Cerebellar cortex (tissue), 1 donor: ENCODE data around the gene CFAP251.

Source experiments
- DNase-seq: peaks from one replicate; pipeline ENCODE4 v3.0.0-alpha.2; 2015; ENCODE audit warnings: low spot score

CFAP251 gene

DNA sequence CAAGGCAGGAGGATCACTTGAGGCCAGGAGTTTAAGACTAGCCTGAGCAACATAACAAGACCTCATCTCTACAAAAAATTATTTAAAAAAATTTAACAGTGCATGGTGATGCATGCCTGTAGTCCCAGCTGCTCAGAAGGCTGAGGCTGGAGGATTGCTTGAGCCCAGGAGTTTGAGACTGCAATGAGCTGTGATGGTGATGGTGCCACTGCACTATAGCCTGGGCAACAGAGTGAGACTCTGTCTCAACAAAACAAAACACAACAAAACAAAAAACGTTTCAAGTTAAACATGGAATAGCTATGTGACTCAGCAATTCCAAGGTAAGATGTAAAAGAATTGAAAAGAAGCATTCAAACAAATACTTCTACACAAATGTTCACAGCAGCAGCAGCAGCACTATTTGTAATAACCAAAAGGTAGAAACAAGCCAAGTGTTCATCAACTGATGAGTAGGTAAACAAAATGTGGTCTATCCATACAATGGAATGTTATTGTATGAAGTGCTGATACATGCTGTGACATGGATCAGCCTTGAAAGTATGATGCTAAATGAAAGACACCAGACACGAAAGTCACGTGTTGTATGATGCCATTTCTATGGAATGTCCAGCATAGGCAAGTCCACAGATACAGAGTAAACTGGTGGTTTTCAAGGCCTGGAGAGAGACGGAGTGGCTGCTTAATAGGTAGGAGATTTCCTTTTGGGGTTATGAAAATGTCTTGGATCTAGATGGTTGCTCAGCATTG lies 31.4 kb downstream of the CFAP251 start:
- DNase-seq = no peak

GRCh38 chr12:121953117-121953692 lies 34.8 kb downstream of the CFAP251 start:
- DNase-seq = no peak

DNA sequence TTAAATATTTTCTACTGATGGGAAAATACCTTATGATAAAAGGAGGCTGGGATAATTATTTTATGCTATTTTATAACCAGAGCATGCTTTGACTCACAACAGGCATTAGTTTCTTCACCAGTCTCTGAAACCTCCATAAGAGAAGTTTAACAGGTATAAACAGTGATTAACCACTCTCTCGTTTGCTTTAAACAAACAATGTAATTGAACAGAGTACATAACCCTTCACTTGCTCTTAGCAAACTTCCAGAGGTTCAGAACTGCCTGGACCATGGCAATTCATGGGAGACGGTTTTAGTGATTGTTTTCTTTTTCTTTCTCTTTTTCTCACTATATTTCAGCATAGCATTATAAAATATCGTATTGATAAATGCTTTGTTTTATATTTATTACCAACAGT lies 35.3 kb downstream of the CFAP251 start:
- no peak for DNase-seq

DNA sequence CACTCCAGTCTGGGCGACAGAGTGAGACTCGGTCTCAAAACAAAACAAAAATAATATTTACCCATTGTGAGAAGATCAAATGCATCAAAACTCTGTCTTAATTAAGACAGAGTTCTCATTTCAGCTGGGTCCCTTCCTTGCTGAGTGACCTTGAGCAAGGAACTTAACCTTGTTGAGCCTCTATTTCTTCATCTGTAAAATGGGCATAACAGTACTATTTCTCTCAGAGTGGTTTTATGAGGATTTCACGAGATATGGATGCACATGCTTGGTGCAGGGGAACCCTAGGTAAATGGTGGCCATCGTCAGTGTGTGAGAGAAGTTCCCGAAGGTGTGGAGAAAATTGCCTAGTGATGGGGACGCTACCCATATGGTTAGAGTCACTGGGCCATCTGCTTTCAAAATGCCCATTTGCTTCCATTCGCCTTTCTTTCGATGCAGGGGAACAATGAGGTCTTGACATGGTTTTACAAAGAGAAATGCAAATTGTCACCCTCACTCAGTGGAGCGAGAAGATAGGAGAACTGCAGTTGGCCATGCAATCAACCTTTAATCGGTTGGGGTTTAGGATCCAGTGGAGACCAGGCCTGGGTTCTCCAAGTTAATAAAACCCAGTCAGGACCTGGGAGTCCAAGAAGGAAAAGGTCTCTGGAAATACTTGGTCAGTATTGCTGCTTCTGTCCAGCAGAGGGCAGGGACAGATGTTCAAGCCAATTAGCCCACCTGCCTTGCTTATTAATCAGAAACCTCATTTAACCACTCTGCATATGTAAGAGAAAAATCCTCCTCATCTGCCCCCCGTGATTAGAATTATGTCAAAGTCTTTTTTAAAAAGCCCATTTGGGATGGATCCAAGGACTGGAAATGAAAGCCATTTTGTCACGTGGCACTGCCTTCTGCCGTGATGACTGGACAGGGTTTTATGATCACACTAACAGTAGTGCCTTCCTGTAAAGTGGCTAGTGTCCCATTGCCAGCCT lies 37.2 kb downstream of the CFAP251 start:
- peak; percentile 17 for DNase-seq

DNA sequence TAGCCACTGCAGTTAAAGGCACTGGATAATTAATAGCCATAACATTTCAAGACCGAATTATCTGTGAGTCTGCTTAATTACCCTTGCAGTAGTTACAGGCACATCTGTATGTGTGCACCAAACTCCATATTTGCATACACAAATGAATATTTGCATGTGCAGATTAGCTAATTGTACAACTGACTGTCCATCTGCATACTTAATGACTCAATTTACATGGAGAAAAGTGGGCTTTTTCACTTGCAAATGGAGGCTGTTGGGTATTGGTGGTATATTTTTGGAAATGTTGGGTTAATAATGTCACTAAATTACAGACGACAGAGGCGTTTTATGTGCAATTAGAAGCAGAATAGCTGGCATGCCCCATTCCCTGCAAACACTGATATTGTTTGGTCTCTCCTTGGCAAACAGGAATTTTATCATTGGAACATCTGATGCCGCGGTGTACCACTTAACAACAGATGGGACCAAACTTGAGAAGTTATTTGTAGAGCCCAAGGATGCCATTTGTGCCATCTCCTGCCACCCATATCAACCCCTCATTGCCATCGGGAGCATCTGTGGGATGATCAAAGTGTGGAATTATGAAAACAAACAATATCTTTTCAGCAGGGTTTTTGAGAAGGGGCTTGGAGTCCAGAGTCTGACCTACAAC lies 39.6 kb downstream of the CFAP251 start:
- DNase-seq = no peak

DNA sequence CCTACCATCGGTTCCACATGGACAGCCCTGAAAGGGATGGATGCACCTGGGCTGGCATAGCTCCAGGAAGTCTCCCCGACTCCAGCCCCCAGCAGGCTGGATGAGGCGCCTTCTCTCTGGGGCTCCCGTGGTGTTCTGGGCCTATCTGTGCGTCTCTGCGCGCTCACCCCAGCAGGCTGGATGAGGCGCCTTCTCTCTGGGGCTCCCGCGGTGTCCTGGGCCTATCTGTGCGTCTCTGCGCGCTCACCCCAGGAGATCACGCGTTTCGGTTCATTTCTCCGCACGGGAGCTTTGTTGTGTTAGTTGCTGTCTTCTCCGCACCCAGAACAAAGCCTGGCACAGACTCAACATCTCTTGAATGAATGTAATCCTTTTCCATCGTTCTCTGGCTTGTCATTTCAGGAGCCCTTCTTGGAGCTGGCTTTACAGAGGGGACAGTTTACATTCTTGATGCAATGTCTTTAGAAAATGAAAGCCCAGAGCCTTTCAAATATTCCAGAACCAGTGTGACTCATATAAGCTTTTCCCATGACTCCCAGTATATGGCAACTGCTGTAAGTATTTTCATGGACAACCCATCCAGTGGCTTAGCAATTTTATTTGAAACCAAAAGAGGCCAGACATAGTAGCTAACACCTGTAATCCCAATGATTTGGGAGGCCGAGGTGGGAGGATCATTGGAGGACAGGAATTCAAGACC lies 40.3 kb downstream of the CFAP251 start:
- DNase-seq = no peak

DNA sequence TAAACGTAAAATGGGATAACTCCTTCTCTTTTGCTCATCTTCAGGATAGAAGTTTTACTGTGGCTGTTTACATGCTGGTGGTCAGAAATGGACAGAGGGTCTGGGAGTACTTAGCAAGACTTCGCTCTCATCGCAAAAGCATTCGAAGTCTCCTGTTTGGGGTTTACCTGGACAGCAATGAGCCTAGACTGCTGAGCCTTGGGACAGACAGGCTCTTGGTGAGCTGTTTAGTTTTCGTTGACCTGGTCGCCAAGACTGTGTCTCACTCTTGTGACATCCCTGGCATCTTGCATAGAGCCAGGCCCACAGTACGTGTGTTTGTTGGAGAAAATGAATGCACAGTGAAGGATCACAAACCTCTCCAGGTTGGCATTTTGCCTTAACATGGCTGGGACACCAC lies 42.1 kb downstream of the CFAP251 start:
- no peak for DNase-seq

DNA sequence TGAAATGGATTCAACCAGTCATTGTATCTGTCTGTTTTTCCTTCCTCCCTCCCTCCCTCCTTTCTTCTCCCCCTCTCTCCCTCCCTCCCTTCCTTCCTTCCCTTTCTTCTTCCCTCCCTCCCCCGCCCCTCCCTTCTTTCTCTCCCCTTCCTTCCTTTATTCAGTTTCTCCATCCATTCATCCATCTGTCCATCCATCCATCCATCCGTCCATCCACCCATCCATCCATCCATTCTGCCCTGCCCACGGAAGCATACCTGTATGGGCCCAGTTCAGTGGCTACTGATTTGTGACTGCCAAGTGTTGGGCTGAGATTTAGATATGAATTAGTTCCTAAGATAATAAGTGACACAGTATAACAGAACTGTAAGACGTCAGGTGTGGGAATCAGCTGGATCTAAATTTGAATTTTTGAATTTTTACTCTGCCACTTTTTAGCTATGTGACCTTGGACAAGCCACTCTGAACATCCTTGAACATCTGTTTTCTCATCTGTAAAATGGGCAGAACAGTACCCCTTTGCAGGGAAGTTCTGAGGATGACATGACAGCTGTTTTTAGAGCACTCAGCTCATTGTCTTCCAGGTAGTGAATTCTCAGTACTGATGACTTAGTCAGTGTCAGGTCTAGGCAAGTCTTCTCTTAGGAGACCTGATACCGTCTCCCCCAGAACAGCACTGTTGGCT lies 42.9 kb downstream of the CFAP251 start:
- no peak for DNase-seq

GRCh38 chr12:121963341-121964018 lies 45.1 kb downstream of the CFAP251 start:
- DNase-seq = no peak

DNA sequence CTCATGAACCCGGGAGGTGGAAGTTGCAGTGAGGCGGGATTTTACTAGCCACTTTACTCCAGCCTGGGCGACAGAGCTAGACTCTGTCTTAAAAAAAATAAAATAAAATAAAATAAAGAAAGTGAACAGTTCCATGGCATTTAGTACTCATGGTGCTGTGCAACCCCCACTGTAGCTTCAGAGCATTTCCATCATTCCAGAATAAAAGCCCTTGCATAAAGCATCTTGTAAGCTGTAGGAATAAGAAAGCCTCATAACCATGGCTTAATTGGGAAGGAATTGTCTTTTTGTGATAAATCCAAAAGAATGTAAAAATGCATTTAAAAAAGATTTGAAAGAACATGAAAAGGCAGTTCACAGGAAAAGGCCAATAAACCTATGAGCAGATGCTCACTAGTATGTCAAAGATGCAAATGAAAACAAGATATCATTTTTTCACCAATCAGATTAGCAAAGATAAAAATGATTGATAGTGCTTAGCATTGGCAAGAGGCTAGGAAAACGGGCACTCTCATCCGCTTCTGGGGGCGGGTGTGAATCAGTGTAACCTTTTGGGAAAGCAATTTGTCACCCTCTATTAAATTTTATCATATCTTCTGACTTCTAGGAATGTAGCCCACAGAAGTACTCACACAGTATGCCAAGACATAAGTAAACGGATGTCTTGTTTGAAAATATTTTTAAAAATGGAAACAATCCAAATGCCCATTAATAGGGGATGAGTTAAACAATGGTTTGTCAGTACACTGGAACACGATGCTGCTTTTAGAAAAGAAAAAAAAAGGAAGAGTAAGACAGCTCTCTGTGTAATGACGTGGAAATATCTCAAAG lies 46.6 kb downstream of the CFAP251 start:
- DNase-seq = no peak

DNA sequence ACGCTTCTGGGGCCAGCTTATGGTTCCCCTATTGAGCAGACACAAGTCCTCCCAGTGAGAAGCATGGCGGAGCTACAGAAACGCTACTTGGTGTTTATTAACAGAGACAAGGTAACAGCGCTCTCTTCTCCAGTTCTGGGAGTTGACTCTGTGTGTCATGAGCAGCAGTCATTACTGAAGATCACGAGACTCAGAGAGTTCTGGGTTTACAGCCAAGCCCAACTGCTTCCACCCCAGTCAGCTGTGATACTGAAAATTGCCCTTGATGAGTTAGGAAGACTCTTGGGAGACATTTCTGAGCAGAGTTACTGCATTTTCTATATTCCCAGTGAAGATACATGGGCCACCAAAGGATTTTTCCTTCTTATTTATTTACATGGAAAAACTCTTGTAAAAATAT lies 48.6 kb downstream of the CFAP251 start:
- no peak for DNase-seq

- DNase-seq = peak; percentile 58
Observed at GRCh38 chr12:121968876-121969275, 50.5 kb downstream of the CFAP251 start.

GRCh38 chr12:121969726-121970125 lies 51.3 kb downstream of the CFAP251 start:
- DNase-seq = no peak

DNA sequence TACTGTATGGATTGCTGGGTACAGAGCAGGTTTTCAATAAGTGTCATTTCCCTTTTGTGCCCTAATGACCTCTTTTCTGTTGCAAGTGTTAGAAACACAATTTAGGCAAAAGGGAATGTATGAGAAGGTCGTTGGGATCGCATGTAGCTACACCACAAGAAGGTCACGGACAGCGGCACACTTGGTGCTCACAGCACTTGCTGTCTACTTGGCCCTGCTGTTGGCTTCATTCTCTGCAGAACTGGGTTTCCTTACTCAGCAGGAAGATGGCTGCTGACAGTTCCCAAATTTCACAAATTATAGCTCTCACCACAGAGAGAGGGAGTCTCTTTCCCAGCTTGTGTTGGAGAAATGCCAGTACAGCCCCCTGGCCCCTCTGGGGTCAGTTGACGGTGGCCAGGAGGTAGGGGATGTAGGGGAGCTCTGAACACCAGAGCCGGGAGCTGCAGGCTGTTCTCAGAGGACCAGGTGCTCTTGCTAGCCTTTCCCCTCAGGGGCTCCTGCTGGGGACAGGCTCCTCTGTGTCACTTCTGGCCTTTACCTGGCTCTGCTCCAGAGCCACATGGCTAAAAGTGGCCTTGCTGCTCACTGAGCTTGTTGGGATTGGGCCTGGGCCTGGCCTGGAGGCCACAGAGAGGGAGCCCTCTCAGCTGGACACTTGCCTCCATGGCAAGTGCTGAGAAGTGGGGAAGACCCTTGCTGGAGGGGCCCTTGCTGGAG lies 52.3 kb downstream of the CFAP251 start:
- peak; percentile 12 for DNase-seq

GRCh38 chr12:121974026-121974985 lies 55.9 kb downstream of the CFAP251 start:
- no peak for DNase-seq

DNA sequence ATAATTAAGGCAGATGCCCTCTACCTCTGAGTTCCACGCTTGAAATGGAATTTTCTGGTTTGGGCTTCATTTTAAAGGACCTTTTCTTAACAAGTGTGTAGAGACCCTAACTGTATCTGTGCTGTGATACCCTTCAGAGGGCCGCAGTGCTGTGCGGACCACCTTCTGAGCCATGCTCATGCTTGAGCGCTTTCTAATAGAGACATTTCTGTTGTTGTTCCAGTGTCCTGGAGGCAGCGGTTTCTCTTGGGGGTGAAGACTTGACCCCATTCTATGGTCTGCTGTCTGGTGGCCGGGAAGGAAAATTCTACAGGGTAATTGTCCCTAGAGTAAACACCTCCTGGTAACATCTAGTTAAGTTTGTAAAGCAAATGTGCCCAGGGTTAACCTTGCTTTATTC lies 56.6 kb downstream of the CFAP251 start:
- no peak for DNase-seq

DNA sequence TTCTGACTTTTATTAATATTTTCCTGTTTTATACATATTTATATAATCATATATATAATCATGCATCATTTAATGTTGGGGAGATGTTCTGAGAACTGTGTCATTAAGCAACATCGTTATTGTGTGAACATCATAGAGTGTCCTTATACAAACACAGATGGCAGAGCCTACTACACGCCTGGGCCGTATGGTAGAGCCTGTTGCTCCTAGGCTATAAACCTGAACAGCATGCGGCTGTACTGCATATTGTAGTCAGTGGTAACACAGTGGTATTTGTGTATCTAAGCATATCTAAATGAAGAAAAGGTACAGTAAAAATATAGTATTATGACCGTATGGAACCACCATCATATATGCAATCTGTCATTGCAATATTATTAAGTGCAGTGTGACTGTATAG lies 58.6 kb downstream of the CFAP251 start:
- no peak for DNase-seq
